Measurements from ENCODE around the gene MED15.

The MED15 gene

GRCh38 chr22:20632082-20632481 is 124.7 kb downstream of the MED15 start:
- DNase-seq: no peak

GRCh38 chr22:20632518-20632917 is 125.1 kb downstream of the MED15 start:
- DNase-seq: no peak

- no peak for DNase-seq
Measured at GRCh38 chr22:20634560-20635226, 127.3 kb downstream of the MED15 start.

GRCh38 chr22:20635227-20635591 is 127.8 kb downstream of the MED15 start:
- no peak for DNase-seq

- no peak for DNase-seq
Measured at GRCh38 chr22:20636075-20636812, 128.8 kb downstream of the MED15 start.

- no peak for DNase-seq
Measured at GRCh38 chr22:20636945-20637344, 129.5 kb downstream of the MED15 start.

Measured in GF-D8 (cell line).